HUES48 (cell line): Measurements from ENCODE around the gene RABGAP1.

Source experiments
- H3K27ac ChIP-seq: one replicate; pipeline ENCODE4 v1.7.0; 2013; ENCODE audit warnings: low read depth, low read length, inconsistent platforms
- H3K27me3 ChIP-seq: 2 replicates; pipeline ENCODE4 v1.6.1; 2013; ENCODE audit warnings: mild to moderate bottlenecking, low read length; ENCODE audit not compliant: control insufficient read depth, insufficient read depth
- H3K36me3 ChIP-seq: 2 replicates; pipeline ENCODE4 v1.6.1; 2013; ENCODE audit warnings: low read length; ENCODE audit not compliant: control insufficient read depth, insufficient read depth
- H3K4me1 ChIP-seq: 2 replicates; pipeline ENCODE4 v1.6.1; 2013; ENCODE audit warnings: mild to moderate bottlenecking, low read length; ENCODE audit not compliant: control insufficient read depth, insufficient read depth
- H3K4me3 ChIP-seq: 2 replicates; pipeline ENCODE4 v1.5.1; 2013; ENCODE audit warnings: mild to moderate bottlenecking, low read depth, low read length
- H3K9ac ChIP-seq: 2 replicates; pipeline ENCODE4 v1.6.1; 2013; ENCODE audit warnings: mild to moderate bottlenecking, low read depth, low read length, moderate library complexity
- H3K9me3 ChIP-seq: 2 replicates; pipeline ENCODE4 v1.6.1; 2013; ENCODE audit warnings: low read length; ENCODE audit not compliant: control insufficient read depth, insufficient read depth

RABGAP1 gene

GRCh38 chr9:123065196-123065595 lies 124.4 kb downstream of the RABGAP1 start:
- H3K9me3 ChIP-seq, result no peaks in the 10 kb centered on the region
- no peak overlapping the region for H3K27ac ChIP-seq
- H3K4me1 ChIP-seq, result peaks cover 13% of the 10 kb centered on the region; the same call in 1 of the 2 replicates
- no peak overlapping the region for H3K4me3 ChIP-seq
- H3K27me3 ChIP-seq, result no peaks in the 10 kb centered on the region
- peaks cover 46% of the 10 kb centered on the region for H3K36me3 ChIP-seq
- H3K9ac ChIP-seq, result no peak overlapping the region

DNA sequence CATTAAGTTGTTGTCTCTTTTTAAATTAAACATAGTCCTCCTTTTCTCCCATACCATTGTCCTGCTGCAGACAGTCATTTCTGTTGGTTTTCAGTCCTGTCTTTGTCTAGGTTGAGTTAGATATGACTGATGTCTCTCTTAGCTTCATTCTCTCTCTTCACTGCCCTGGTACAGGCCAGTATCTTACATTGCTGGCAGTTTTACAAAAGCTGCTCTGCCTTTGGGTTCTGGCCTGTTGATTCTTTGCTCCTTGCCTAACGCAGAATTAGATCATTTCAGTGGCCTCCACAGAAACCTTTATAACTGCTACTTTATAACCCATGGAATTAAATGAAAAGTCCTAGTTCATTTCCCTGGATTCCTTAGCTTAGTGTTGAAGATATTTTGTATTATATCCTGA lies 126.3 kb downstream of the RABGAP1 start:
- no peaks in the 10 kb centered on the region for H3K27me3 ChIP-seq
- peaks cover 55% of the 10 kb centered on the region for H3K36me3 ChIP-seq
- peaks cover 26% of the 10 kb centered on the region for H3K4me1 ChIP-seq
- no peaks in the 10 kb centered on the region for H3K9me3 ChIP-seq
- no peak overlapping the region for H3K9ac ChIP-seq
- no peak overlapping the region for H3K4me3 ChIP-seq
- no peak overlapping the region for H3K27ac ChIP-seq

GRCh38 chr9:123069010-123069481 lies 128.2 kb downstream of the RABGAP1 start:
- no peak overlapping the region for H3K4me3 ChIP-seq
- H3K27ac ChIP-seq, result no peak overlapping the region
- H3K27me3 ChIP-seq, result no peaks in the 10 kb centered on the region
- H3K9ac ChIP-seq, result no peak overlapping the region
- no peaks in the 10 kb centered on the region for H3K9me3 ChIP-seq
- peaks cover 32% of the 10 kb centered on the region for H3K4me1 ChIP-seq
- H3K36me3 ChIP-seq, result peaks cover 56% of the 10 kb centered on the region

GRCh38 chr9:123070198-123070597 lies 129.4 kb downstream of the RABGAP1 start:
- no peaks in the 10 kb centered on the region for H3K27me3 ChIP-seq
- no peaks in the 10 kb centered on the region for H3K9me3 ChIP-seq
- no peak overlapping the region for H3K4me3 ChIP-seq
- H3K4me1 ChIP-seq, result peaks cover 40% of the 10 kb centered on the region
- peaks cover 58% of the 10 kb centered on the region for H3K36me3 ChIP-seq
- H3K27ac ChIP-seq, result no peak overlapping the region
- H3K9ac ChIP-seq, result no peak overlapping the region

DNA sequence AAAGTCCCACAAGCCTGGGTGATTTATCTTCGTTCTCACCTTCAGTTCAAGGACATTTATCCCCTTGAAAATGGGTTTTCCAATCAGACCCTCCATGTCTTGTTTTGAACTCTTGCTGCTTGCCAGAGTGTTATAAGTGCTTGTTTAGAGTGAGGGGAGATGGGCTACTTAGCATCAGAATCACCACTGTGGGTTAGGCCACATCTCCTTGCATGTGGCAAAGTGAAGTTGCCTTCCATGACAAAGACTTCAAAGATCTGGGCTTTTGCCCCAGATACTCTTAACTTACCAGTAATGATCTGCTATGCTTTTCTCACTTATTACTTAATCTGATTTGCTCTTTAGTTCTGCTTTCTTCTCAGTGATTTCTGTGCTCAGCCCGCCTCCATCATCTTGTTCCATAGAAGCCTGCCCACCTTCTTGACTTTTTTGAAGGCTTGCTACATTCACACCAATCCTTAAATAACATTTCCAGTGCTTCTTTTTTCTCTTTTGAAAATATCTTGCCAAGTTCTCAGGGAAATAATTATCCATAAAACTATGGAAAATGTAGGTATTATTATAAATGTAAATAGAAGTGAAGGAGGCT lies 131.7 kb downstream of the RABGAP1 start:
- Histone ChIP-seq H3K9ac (no peak overlapping the region), H3K4me3 (peak overlapping the region; percentile 36), H3K27me3 (no peaks in the 10 kb centered on the region), H3K36me3 (peaks cover 47% of the 10 kb centered on the region), H3K9me3 (no peaks in the 10 kb centered on the region), H3K4me1 (peaks cover 52% of the 10 kb centered on the region), H3K27ac (peak overlapping the region; percentile 83)

GRCh38 chr9:123073441-123073840 lies 132.6 kb downstream of the RABGAP1 start:
- Histone ChIP-seq H3K27me3 (no peaks in the 10 kb centered on the region), H3K27ac (peak overlapping the region; percentile 83), H3K4me1 (peaks cover 52% of the 10 kb centered on the region), H3K36me3 (peaks cover 48% of the 10 kb centered on the region), H3K9me3 (no peaks in the 10 kb centered on the region), H3K9ac (no peak overlapping the region), H3K4me3 (peak overlapping the region; percentile 12; the same call in 1 of the 2 replicates)

- no peaks in the 10 kb centered on the region for H3K9me3 ChIP-seq
- H3K27me3 ChIP-seq, result no peaks in the 10 kb centered on the region
- H3K27ac ChIP-seq, result peak overlapping the region; percentile 83
- no peak overlapping the region for H3K9ac ChIP-seq
- peaks cover 52% of the 10 kb centered on the region for H3K4me1 ChIP-seq
- H3K36me3 ChIP-seq, result peaks cover 49% of the 10 kb centered on the region
- no peak overlapping the region for H3K4me3 ChIP-seq
Measured at GRCh38 chr9:123073991-123074422, 133.2 kb downstream of the RABGAP1 start.

GRCh38 chr9:123074628-123075027 lies 133.8 kb downstream of the RABGAP1 start:
- Histone ChIP-seq H3K9ac (no peak overlapping the region), H3K27ac (peak overlapping the region; percentile 83), H3K4me1 (peaks cover 52% of the 10 kb centered on the region), H3K4me3 (no peak overlapping the region; the same call in 1 of the 2 replicates), H3K27me3 (no peaks in the 10 kb centered on the region), H3K9me3 (no peaks in the 10 kb centered on the region), H3K36me3 (peaks cover 51% of the 10 kb centered on the region)

GRCh38 chr9:123080444-123080843 lies 139.6 kb downstream of the RABGAP1 start:
- H3K4me3 ChIP-seq, result no peak overlapping the region
- no peak overlapping the region for H3K9ac ChIP-seq
- peaks cover 20% of the 10 kb centered on the region for H3K4me1 ChIP-seq
- no peak overlapping the region for H3K27ac ChIP-seq
- H3K27me3 ChIP-seq, result no peaks in the 10 kb centered on the region
- H3K9me3 ChIP-seq, result no peaks in the 10 kb centered on the region
- peaks cover 72% of the 10 kb centered on the region for H3K36me3 ChIP-seq

DNA sequence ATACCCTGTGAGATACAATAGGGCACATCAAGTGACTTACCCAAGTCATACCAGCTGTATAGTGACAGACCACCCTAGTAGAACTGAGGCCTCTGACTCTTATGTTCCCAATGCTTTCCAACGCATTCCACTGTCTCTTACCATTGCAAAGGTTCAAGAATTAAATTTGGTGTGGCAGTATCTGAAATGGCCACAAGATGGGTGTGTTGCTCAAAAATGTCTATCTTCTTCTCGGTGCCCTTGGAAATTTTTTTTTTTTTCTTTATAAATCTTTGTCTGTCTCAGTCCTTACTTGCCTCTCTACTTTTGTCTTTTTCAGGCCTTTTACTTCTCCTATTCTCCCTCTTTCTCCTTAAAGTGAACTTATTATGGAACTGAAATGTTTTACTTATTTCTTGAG lies 141.0 kb downstream of the RABGAP1 start:
- Histone ChIP-seq H3K9me3 (no peaks in the 10 kb centered on the region), H3K4me1 (peaks cover 12% of the 10 kb centered on the region), H3K9ac (no peak overlapping the region), H3K4me3 (no peak overlapping the region), H3K27ac (no peak overlapping the region), H3K36me3 (peaks cover 72% of the 10 kb centered on the region), H3K27me3 (no peaks in the 10 kb centered on the region)

GRCh38 chr9:123083680-123084079 lies 142.9 kb downstream of the RABGAP1 start:
- Histone ChIP-seq H3K9me3 (no peaks in the 10 kb centered on the region), H3K27ac (no peak overlapping the region), H3K27me3 (no peaks in the 10 kb centered on the region), H3K4me3 (no peak overlapping the region), H3K4me1 (peaks cover 12% of the 10 kb centered on the region), H3K9ac (no peak overlapping the region), H3K36me3 (peaks cover 71% of the 10 kb centered on the region)
